ENCODE measurements around the gene FNTB. TPM values are rescaled to one million over a fixed set of nuclear protein-coding genes. Genes with fewer than 3 reads are reported as not detected.

FNTB gene
- total and polyA plus RNA-seq, 2 experiments from 2014 or later: 18.1 to 24.3 TPM

DNA sequence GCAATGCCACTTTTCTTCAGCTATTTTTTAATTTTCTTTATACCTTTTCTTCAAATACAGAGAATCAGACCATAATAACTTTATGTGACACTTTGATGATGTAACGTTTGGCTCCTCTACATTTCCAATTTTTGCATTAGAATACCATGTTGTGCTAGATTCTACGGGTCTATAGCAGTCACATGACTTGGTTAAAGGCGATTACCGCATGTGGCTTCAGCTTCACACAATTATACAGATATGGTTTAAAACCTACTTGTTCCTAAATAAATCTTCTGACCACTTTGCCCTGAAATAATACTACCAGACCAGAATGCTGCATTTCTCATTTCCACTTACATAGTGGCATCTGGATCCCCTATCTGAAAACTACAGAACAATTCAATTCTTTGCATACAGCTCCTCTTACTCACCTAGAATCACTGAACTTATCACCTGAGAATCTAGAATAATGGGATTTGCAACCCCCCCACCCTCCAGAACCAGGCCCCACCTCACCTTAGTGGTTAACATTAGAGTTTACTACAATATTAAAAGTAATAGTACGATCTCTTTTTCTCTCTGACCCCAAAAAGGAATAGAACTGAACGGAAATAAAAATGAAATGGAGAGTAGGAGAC is 114.3 kb downstream of the FNTB start:
- 47% methylated on average over 6 of the region's 6 CpGs for WGBS (ENCODE audit: low lambda C conversion rate, missing lambda C conversion rate)
- Histone ChIP-seq H2AFZ (peak overlapping the region; percentile 17), H3K9me3 (ENCODE audit: low read depth) (no peaks in the 10 kb centered on the region), H3K4me2 (peak overlapping the region; percentile 87), H3K9me2 (replicated peaks; ENCODE audit: insufficient read depth) (no peaks in the 10 kb centered on the region), H3K79me2 (peaks cover 50% of the 10 kb centered on the region), H3K27me3 (no peaks in the 10 kb centered on the region), H3K4me3 (peak overlapping the region; percentile 60), H3K27ac (peak overlapping the region; percentile 95), H3K36me3 (replicated peaks; ENCODE audit: insufficient read depth, low read depth) (no peaks in the 10 kb centered on the region), H3K4me1 (ENCODE audit: insufficient read depth) (peaks cover 10% of the 10 kb centered on the region), H4K20me1 (ENCODE audit: insufficient read depth, poor library complexity, severe bottlenecking) (no peaks in the 10 kb centered on the region)
- no peak for DNase-seq (ENCODE audit: low spot score)
- TF ChIP-seq, protein P1, sequence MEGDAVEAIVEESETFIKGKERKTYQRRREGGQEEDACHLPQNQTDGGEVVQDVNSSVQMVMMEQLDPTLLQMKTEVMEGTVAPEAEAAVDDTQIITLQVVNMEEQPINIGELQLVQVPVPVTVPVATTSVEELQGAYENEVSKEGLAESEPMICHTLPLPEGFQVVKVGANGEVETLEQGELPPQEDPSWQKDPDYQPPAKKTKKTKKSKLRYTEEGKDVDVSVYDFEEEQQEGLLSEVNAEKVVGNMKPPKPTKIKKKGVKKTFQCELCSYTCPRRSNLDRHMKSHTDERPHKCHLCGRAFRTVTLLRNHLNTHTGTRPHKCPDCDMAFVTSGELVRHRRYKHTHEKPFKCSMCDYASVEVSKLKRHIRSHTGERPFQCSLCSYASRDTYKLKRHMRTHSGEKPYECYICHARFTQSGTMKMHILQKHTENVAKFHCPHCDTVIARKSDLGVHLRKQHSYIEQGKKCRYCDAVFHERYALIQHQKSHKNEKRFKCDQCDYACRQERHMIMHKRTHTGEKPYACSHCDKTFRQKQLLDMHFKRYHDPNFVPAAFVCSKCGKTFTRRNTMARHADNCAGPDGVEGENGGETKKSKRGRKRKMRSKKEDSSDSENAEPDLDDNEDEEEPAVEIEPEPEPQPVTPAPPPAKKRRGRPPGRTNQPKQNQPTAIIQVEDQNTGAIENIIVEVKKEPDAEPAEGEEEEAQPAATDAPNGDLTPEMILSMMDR (IDR thresholded peaks at IDR 0.05; ENCODE audit: poor library complexity): no peak
- TF ChIP-seq EZH2phosphoT487 (IDR thresholded peaks at IDR 0.05; ENCODE audit: low read depth, severe bottlenecking, unreplicated experiment) (no peak), EZH2 (IDR thresholded peaks at IDR 0.05; ENCODE audit: borderline replicate concordance) (no peak)

DNA sequence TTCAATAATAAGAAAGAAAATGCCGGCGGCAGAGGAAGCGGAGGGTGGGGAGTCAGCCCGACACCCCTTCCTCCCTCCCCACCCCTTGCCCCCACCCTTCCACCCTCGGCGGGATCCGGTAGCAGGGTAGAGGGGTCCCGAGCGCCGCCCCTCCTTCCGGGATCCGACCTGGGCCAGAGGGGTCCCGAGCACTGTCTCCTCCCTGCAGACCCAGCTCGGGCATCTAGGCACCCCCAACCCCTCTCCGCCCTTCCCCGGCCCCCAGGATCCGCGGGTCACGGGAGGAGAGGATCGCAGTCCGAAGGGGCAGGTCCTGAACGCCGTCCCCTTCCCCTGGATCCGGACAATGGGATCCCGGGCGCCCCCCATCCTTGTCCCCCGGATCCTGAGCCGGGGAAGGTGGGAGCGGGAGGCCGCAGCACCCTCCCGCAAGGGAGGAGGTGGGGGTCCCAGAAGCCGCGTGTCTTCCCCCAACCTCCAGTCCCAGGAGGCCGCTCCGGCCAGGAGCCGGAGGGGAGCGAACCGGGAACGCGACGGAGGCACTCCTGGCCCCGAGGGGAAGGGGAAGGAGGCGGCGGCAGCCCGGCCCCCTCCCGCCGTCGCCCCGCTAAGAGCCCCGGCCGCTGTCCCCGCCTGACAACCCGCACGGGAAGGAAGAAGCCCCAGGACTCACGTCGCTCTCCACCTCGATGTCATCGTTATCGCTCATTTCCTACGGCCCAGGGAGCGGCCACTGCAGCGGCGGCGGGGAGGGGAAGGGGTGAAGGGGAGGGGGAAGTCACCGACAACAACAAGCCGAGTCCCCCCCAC is 115.1 kb downstream of the FNTB start:
- TF ChIP-seq EZH2 (IDR thresholded peaks at IDR 0.05; ENCODE audit: borderline replicate concordance) (no peak), EZH2phosphoT487 (IDR thresholded peaks at IDR 0.05; ENCODE audit: low read depth, severe bottlenecking, unreplicated experiment) (no peak)
- TF ChIP-seq, protein P1 (IDR thresholded peaks at IDR 0.05; ENCODE audit: poor library complexity): no peak
- DNase-seq (ENCODE audit: low spot score): peak; percentile 49
- peak overlapping the region; percentile 17 for H2AFZ ChIP-seq
- peak overlapping the region; percentile 60 for H3K4me3 ChIP-seq
- H3K9me2 ChIP-seq (replicated peaks; ENCODE audit: insufficient read depth): no peaks in the 10 kb centered on the region
- H4K20me1 ChIP-seq (ENCODE audit: insufficient read depth, poor library complexity, severe bottlenecking): no peaks in the 10 kb centered on the region
- peaks cover 50% of the 10 kb centered on the region for H3K79me2 ChIP-seq
- peak overlapping the region; percentile 87 for H3K4me2 ChIP-seq
- H3K27me3 ChIP-seq: no peaks in the 10 kb centered on the region
- H3K36me3 ChIP-seq (replicated peaks; ENCODE audit: insufficient read depth, low read depth): no peaks in the 10 kb centered on the region
- peak overlapping the region; percentile 95 for H3K27ac ChIP-seq
- H3K4me1 ChIP-seq (ENCODE audit: insufficient read depth): peaks cover 2% of the 10 kb centered on the region
- WGBS (ENCODE audit: low lambda C conversion rate, missing lambda C conversion rate): 0% methylated on average over 21 of the region's 66 CpGs
- H3K9me3 ChIP-seq (ENCODE audit: low read depth): no peaks in the 10 kb centered on the region

DNA sequence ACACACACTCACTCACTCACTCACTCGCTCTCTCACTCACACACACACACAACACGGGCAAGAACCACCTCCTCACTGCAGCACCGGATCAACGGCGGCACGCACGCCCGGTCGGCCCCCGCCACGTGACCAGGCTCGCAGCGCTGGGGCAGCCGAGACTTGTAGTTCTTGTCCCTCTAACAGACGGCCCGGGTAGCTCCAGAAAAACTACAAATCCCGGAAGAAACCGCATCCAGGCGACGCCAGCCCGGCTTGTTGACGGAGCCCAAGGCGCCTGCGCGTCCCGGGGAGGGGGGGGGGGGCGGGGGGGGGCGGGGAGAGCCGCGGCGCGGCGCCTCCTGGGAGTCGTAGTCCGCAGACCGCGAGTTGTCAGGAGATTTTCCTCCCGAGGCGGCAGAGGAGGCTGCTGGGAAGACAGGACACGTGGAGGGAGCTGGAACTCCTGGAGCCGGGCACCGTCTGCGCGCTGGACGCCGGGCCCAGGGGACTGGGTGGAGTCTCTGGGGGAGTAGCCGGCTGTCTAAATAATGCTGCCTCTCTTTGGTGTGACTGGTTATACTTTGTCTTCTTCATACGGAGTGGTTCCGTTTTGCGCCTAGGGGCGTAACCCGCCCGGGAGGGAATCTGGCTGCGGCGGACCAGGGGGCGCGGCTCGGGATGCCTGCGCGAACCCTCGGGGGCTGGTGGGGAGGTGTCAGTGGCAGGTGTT is 115.9 kb downstream of the FNTB start, which contains the start of gene MAX:
MAX (minus strand) TSS at position 77 of the 709 bp plus-strand sequence. CDS start 178 bp downstream, outside the sequence.
- Histone ChIP-seq H3K4me2 (peak within 1 kb of the TSS; percentile 87), H3K9me2 (replicated peaks; ENCODE audit: insufficient read depth) (no peaks in the 10 kb centered on the region), H3K4me3 (peak within 1 kb of the TSS; percentile 60), H3K27ac (peak within 1 kb of the TSS; percentile 95), H3K4me1 (ENCODE audit: insufficient read depth) (no peaks in the 10 kb centered on the region), H3K9me3 (ENCODE audit: low read depth) (no peaks in the 10 kb centered on the region), H3K79me2 (peaks cover 43% of the 10 kb centered on the region), H2AFZ (peak within 1 kb of the TSS; percentile 74), H4K20me1 (ENCODE audit: insufficient read depth, poor library complexity, severe bottlenecking) (no peaks in the 10 kb centered on the region), H3K36me3 (replicated peaks; ENCODE audit: insufficient read depth, low read depth) (no peaks in the 10 kb centered on the region), H3K27me3 (no peaks in the 10 kb centered on the region)
- WGBS (ENCODE audit: low lambda C conversion rate, missing lambda C conversion rate): under 1% methylated on average over 44 of the region's 61 CpGs
- peak; percentile 98 for DNase-seq (ENCODE audit: low spot score)
- TF ChIP-seq EZH2phosphoT487 (IDR thresholded peaks at IDR 0.05; ENCODE audit: low read depth, severe bottlenecking, unreplicated experiment): no peak
- no peak for TF ChIP-seq EZH2 (IDR thresholded peaks at IDR 0.05; ENCODE audit: borderline replicate concordance)
- TF ChIP-seq, protein P1 (IDR thresholded peaks at IDR 0.05; ENCODE audit: poor library complexity): no peak

Data from hepatocyte (in vitro differentiated cells).